22Rv1 (cell line): ENCODE results near the gene PDZRN4.

Source experiments
- CTCF ChIP-seq: fragments of 450-650 bp; IDR thresholded peaks from 2 replicates; pipeline ENCODE4 v1.5.1; 2017; ENCODE audit warnings: mild to moderate bottlenecking
- ZFX ChIP-seq: fragments of 450-650 bp; IDR thresholded peaks from 2 replicates; pipeline ENCODE4 v1.6.1; 2017; ENCODE audit warnings: antibody characterized with exemption, borderline replicate concordance

GRCh38 chr12:41223600-41223999 lies 35.5 kb downstream of the PDZRN4 start:
- TF ChIP-seq CTCF: no peak
- TF ChIP-seq ZFX: no peak
